HT1080 (cell line): Measurements from ENCODE around the gene BCL3. TPM values are rescaled to one million over a fixed set of nuclear protein-coding genes. Genes with fewer than 3 reads are reported as not detected.
"Not testable (repeated sequence)": the region's sequence is repeated elsewhere in the genome, so short reads cannot be mapped to it uniquely, and the experiment has no call there.

ENCODE experiments used
- DNase-seq: peaks from one replicate; pipeline ENCODE4 v3.0.0-alpha.2; 2015; ENCODE audit warnings: low read depth
- polyA plus RNA-seq, 2 experiments: library from polyadenylated mRNA; depleted of rRNA; stranded (reverse); fragments of >200 nt; gene quantifications; 2 replicates each; pipeline ENCODE4 v1.2.3, GENCODE V29; 2015
- total RNA-seq: library from RNA; depleted of rRNA; stranded (reverse); fragments of >200 nt; shearing (Covaris generic); gene quantifications from 2 replicates; pipeline ENCODE4 v1.2.3, GENCODE V29; 2014; rRNA removed

BCL3 gene, protein sequence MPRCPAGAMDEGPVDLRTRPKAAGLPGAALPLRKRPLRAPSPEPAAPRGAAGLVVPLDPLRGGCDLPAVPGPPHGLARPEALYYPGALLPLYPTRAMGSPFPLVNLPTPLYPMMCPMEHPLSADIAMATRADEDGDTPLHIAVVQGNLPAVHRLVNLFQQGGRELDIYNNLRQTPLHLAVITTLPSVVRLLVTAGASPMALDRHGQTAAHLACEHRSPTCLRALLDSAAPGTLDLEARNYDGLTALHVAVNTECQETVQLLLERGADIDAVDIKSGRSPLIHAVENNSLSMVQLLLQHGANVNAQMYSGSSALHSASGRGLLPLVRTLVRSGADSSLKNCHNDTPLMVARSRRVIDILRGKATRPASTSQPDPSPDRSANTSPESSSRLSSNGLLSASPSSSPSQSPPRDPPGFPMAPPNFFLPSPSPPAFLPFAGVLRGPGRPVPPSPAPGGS
- 4.0 and 5.2 TPM in 2 replicates for total RNA-seq
- polyA plus RNA-seq (2015; cell fraction: cytosol; rRNA removed) = 23.4 and 25.1 TPM in 2 replicates
- 27.8 and 30.2 TPM in 2 replicates for polyA plus RNA-seq (2015; cell fraction: nucleus; rRNA removed)

DNA sequence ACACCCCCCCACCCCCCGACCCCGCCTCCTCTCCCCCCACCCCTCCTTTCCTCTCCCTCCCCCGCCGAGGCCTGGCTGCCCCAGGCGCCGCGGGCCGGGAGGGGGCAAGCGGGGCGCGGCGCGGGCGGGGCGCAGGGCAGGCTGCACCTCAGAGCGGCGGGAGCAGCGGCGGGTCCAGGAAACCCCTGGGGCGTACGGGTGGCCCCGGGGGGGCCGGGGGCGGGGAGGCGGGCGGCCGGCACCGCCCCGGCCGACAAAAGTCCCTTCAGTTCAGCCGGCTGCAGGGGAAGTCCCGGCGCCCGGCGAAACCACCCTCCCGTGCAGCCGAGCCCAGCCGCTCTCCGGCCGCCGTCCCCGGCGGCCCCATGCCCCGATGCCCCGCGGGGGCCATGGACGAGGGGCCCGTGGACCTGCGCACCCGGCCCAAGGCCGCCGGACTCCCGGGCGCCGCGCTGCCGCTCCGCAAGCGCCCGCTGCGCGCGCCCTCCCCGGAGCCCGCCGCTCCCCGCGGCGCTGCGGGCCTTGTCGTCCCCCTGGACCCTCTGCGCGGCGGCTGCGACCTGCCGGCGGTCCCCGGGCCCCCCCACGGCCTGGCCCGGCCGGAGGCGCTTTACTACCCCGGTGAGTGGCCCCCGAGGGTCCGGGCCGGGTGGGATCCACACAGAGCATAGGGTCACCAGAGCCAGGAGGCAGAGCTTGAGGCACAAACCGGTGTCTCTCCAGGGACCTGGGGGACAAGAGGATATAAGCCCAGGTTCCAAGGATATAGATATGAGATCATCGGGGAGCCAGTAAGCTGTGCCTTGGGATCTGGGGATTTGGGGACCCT lies at the start of gene BCL3:
BCL3 (plus strand) TSS at position 283 of the 829 bp plus-strand sequence; CDS start at position 366, 83 bp downstream.
- no peak for DNase-seq

DNA sequence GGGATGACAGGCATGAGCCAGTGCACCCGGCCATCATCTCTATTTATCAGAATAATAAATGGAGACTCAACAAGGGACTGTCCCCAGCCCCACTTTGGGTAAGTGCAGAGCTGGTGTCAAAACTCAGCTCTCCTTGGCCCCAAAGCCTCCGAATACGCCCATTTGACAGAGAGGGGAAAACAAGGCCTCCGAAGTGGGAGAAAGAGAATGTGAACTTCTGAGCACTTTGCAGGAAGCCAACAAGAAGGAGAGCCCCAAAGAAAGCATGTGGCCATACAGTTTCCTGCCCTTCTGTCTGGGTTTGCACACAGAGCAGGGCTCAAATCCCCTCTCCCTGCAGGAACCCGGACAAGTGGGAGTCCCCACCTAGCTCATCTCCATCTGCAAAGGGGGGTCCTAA lies 48.0 kb upstream of the BCL3 start:
- no peak for DNase-seq

DNA sequence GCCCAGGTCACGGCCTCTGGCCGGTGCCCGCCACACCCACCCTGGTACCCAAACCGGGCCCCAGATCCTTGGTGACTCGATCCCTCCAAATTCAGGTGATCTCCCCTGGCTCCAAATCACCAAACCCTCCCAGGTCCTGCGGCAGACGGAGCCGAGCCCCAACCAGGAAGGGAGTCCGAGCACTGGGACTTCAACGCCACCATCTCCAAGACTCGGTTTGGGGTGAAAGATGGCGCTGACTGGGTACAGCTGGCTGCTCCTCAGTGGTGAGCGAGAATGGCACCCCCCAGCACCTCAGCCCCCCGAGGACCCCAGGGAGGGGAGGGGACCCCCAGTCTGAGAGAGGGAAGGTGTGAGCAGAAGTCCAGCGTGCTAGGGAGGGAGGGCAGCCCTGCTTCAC lies 47.3 kb upstream of the BCL3 start:
- no peak for DNase-seq

DNA sequence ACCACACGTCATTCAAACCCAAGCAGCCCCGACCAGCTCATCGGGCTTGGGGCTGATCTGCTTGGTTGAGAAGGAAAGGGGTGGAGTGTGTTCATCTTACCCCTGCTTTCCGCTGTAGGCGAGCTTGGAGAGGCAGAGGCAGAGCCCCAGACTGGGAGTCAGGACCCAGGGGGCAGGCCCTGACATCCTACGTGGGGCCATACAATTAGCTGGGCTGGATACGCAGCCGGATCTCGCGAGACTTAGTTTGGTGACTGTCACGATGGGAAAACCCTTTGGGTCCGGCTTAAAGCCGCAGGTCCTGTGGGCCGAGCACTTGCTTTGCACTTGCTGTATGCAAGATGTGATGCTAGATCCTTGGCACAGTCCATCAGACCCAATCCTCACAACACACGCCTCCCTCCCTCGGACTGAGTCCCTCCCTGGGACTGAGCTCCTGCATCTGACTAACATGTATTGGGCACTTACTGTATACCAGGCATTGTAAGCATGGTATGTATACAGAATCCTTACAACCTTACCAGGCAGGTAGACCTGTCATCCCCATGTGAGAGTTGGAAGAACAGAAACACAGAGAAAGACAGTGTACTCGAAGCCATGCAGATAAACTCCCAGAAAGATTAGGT lies 45.8 kb upstream of the BCL3 start:
- DNase-seq = no peak

DNA sequence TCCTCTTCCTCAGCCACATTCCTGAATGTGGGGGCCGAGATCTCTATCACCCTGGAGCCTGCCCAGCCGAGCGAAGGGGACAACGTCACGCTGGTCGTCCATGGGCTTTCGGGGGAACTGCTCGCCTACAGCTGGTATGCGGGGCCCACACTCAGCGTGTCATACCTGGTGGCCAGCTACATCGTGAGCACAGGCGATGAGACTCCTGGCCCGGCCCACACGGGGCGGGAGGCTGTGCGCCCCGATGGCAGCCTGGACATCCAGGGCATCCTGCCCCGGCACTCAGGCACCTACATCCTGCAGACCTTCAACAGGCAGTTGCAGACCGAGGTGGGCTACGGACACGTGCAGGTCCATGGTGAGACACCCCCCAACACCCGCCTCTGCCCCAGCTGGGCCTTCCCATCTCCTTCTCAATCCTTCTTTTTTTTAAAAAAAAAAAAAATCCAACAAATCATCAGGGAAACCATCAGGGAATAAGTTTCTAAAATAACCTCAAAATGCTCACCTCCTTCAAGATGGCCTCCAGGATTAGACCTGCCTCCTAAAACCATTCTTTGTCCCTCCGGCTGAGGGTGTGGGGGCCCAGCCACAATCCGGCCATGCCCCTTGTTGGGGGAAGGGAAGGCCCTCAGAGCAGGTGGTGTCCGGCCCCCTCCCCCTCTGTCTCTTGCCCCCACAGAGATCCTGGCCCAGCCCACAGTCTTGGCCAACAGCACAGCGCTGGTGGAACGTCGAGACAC lies 45.0 kb upstream of the BCL3 start:
- no peak for DNase-seq

DNA sequence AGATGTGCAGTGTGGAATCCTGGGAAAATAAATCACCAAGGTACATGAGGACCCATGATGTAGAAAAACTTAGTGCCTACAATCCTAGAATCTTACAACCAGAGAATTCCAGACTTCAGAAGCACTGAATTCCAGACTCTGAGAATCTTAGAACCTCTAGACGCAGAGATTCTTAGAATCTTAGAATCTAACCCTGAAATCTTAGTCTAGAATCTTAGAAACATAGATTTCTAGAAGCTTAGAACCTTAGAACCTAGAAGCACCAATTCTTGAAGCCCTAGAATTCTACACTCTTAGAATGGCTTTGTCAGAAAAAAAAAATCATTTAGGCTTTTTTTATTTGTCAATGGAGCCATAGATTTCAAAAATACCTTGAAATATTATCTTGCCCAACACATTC lies 43.5 kb upstream of the BCL3 start:
- DNase-seq = no peak

DNA sequence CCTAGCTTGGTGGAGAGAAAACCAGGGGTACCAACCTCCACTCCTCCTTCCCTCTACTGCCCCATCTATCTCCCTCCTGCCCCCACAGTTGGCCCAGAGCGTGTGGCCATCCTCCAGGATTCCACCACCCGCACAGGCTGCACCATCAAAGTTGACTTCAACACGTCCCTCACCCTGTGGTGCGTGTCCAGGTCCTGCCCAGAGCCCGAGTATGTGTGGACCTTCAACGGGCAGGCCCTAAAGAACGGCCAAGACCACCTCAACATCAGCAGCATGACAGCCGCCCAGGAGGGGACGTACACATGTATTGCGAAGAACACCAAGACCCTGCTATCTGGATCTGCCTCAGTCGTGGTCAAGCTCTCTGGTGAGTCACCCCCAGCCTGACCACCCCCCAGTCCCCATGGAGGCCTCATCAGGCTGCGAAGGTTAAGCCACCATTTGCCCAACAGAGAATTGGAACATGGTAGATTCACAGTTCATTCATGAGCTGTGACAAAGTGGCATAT lies 43.0 kb upstream of the BCL3 start:
- DNase-seq = no peak

DNA sequence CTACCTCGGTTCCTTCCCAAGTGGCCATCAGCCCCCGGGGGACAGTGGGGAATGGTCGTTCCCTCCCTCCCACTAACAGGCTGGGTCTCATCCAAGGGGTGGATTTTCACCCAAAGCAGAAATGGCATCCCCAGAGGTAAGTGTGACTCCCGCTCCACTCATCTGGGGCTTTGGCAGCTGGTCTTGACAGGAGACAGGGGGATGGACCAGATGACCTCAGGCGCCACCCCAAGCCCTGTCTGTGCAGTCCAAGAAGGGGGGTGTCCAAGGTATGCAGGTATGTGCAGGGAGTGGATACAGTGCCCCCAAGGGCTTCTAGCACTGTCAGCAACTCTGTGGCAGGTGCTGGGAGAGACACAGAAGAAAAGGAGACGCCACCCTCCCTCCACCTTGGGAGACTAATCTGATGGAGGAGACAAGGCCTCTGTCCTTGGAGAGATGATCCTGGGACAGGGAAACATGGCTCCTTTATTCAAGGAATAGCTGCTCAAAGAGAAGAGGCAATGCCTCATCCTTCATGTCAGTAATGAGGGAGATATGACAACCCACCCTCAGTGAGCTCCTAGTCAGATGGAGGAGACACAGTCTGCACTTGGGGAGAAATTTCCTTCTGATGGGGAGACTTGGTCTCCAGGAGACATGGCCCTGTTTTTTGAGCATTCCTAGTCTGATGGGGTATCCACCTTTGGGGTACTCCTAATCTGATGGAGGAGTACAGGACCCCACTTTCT lies 41.8 kb upstream of the BCL3 start:
- DNase-seq = no peak

DNA sequence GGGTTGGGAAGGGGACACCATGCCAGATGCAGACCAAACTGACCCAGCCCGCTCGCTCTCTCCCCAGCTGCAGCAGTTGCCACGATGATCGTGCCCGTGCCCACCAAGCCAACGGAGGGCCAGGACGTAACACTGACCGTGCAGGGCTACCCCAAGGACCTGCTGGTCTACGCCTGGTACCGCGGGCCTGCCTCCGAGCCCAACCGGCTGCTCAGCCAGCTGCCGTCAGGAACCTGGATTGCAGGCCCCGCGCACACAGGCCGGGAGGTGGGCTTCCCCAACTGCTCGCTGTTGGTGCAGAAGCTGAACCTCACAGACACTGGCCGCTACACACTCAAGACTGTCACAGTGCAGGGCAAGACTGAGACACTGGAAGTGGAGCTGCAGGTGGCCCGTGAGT lies 40.7 kb upstream of the BCL3 start:
- no peak for DNase-seq

DNA sequence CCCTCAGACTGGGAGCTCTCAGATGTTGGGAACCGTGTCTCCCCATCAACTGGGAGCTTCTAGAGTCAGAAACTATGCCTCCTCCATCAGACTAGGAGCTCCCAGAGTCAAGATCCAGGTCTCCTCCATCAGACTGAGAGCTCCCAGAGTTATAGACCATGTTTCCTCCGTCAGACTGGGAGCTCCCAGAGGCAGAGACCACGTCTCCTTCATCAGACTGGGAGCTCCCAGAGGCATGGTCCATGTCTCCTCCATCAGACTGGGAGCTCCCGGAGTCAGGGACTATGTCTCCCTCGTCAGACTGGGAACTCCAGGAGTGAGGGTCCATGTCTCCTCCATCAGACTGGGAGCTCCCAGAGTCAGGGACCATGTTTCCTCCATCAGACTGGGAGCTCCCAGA lies 39.6 kb upstream of the BCL3 start:
- DNase-seq = no peak

DNA sequence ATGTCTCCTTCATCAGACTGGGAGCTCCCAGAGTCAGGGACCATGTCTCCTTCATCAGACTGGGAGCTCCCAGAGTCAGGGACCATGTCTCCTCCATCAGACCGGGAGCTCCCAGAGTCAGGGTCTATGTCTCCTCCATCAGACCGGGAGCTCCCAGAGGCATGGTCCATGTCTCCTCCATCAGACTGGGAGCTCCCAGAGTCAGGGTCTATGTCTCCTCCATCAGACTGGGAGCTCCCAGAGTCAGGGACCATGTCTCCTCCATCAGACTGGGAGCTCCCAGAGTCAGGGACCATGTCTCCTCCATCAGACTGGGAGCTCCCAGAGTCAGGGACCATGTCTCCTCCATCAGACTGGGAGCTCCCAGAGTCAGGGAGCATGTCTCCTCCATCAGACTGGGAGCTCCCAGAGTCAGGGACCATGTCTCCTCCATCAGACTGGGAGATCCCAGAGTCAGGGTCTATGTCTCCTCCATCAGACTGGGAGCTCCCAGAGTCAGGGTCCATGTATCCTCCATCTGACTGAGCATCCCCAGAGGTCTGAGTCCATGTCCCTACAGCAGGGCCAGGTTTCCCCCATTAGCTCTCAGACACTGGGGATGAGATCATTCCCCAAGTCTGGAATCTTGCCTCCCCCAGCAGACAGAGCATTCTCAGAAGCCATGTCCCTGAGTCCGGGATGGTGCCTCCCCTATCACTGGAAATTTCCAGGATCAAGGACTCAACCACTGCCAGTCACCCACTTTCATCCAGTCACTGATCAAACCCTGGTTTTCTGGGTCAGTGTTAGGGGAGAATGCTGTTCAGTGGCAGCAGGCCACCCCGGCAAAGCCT lies 38.9 kb upstream of the BCL3 start:
- not testable (repeated sequence) for DNase-seq

DNA sequence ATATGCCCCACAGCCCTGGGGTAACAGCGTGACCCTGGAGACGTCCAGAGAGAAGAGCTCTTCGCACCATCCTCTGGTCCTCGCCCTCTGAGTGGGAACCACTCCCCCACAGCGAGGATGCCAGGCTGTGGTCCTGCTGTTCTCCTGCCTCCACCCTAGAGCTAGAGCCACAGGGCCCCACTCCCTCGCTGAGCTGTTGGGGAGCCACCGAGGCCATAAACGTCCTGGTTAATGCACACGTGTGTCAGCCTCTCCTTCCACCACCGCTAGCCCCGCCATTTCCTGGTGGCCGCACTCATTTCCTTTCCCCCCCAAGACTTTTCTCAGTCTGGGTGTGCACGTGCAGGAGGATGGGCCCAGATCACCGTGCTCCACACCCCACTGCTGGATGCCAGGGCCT lies 38.0 kb upstream of the BCL3 start:
- no peak for DNase-seq

DNA sequence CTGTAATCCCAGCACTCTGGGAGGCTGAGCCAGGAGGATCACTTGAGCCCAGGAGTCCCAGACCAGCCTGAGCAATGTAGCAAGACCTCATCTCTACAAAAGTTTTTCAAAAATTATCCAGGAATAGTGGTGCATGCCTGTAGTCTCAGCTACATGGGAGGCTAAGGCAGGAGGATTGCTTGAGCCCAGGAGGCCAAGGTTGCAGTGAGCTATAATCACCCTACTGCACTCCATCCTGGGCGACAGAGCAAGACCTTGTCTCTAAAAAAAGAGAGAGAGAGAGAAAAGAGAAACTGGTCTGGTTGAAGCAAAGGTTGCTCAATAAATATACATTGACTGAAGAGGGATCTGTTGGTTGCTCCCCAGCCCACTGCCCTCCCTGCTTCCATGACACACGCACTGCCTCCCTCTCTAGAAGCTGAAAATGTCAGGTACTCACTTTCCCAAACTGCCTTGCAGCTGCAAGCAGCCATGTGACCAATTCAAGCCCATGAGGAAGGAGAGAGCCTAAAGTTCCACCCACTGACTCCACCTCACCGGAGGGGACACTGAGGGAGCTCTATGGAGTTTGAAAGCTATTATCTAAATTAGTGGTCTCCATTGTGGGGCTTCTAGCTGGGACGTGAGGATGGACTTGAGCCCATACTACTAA lies 35.5 kb upstream of the BCL3 start:
- DNase-seq = no peak

DNA sequence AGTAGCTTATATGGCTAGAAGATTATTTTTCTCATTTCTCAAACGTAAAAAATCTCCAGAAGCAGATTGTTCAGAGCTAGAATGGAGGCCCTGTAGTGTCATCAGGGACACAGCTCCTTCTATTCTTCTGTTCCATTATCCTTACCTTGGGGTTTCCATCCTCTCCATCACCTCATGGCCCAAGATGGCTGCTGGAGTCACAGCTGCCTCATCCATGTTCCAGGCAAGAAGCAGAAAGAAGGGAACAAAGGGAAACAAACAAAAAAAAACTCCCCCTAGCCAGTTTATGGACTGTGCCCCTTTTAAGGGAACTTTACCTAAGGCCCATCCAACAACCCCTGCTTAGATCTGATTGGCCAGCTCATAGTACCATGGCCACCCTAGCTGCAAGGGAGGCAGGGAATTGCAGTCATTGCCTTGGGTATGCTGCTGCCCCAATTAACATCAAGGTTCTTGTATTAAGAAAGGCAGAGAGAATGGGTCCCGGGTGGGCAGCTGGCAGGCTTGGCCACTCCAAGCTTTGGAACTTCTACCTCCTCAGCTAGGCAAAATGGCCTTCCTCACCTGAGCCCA lies 33.8 kb upstream of the BCL3 start:
- no peak for DNase-seq

DNA sequence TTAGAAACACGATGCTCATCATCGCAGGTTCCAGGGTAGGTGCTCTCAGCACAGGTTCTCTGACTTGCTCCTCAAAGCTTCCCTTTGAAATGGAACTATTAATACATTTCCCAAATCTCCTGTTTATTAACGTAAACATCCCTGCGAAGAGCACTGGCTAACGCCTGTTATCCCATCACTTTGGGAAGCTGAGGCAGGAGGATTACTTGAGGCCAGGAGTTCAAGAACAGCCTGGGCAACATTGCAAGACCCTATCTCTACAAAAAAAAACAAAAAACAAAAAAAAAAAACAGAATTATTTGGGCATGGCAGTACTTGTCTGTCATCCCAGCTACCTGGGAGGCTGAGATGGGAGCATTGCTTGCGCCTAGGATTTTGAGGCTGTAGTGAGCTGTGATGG lies 30.9 kb upstream of the BCL3 start:
- DNase-seq = no peak

DNA sequence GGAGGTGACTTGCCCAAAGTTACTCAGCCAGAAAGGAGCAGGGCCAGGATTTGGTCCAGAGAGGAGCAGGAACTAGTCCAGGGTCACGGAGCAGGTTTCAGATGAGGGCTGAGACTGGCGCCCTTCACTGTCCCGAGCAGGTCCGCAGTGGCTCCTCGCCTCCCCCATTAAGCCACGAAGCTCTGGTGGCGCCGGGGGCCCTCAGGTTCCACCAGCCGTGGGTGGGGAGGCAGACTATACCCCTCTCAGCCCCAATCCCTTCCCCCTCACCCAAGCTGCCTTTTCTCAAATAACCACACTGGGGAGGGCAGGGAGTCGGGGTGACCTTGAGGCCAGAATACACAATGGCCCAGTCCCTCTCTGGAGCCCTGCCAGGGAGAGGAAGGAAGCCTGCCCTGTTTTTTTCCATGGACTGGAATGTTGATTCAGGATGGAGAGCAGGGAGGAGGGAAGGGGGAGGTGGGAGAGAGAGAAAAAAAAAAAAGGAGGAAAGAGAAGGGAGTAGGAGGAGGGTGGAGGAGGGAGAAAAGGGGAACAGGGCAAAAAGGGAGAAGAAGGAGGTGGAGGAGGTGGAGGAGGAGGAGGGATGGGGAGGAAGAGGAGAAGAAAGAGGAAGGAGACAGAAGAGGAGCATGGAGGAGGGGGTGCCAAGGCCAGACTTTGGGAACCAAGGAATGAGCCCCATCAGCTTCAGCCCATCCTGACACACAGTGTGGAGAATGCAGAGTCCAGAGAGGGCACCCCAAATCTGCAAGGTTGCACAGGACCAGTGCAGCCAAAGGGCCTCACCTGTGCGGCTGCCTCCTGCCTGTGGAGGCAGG lies 29.9 kb upstream of the BCL3 start:
- DNase-seq = peak; percentile 85

DNA sequence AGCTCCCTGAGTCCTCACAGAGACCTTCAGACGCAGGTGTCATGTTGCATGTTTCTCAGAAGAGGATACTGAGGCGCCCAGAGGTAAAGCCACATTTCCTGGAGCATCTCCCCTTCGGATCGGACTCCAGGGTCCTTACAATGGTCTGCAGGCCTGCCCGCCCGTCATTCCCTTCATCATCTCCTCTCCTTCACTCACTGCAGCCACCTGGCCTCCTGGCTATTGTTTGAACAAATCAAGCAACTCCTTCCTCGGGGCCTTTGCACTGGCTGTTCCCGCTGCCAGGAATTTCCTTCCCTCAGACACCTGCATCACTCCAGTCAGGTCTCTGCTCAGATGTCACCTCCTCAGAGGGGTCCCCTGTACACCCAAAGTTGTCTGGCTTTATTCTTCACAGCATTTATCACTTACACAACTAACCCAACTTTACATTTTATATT lies 29.2 kb upstream of the BCL3 start:
- no peak for DNase-seq
